Stimulated activated naive CD8-positive, alpha-beta T cell treated with anti-CD3 and anti-CD28 coated beads, Interleukin-15, amount 100 ng/mL, for 72 hours (primary cell): ENCODE data around the gene PNP.
A peak's percentile ranks its signal among the peaks of the same experiment; 100 is the strongest.
"Not testable (repeated sequence)": the region's sequence is repeated elsewhere in the genome, so short reads cannot be mapped to it uniquely, and the experiment has no call there.

Source experiments
- ATAC-seq: fragments of 150-1000 bp; cut with Tn5 transposase; 2 replicates; pipeline ENCODE4 v1.10.0; 2021; ENCODE audit warnings: mild to moderate bottlenecking, moderate library complexity
- DNase-seq, 2 donors: peaks; one replicate each; pipeline ENCODE4 v3.0.0; 2021 to 2022
- H3K27ac Mint-ChIP-seq, 2 donors: one replicate each; pipeline ENCODE4 v1.8.0; 2022; ENCODE audit warnings: mild to moderate bottlenecking in 2 of 2, mixed read lengths in 2 of 2, moderate library complexity in 2 of 2
- H3K27me3 Mint-ChIP-seq: one replicate; pipeline ENCODE4 v1.8.0; 2022; ENCODE audit warnings: mixed read lengths
- H3K4me1 Mint-ChIP-seq: one replicate; pipeline ENCODE4 v1.8.0; 2022; ENCODE audit warnings: mild to moderate bottlenecking, mixed read lengths
- H3K4me3 Mint-ChIP-seq, 2 donors: one replicate each; pipeline ENCODE4 v1.8.0; 2022; ENCODE audit warnings: mild to moderate bottlenecking in 2 of 2, mixed read lengths in 2 of 2, moderate library complexity in 1 of 2
- H3K9me3 Mint-ChIP-seq, 2 donors: one replicate each; pipeline ENCODE4 v1.8.0; 2022; ENCODE audit warnings: mixed read lengths in 2 of 2

Gene PNP

DNA sequence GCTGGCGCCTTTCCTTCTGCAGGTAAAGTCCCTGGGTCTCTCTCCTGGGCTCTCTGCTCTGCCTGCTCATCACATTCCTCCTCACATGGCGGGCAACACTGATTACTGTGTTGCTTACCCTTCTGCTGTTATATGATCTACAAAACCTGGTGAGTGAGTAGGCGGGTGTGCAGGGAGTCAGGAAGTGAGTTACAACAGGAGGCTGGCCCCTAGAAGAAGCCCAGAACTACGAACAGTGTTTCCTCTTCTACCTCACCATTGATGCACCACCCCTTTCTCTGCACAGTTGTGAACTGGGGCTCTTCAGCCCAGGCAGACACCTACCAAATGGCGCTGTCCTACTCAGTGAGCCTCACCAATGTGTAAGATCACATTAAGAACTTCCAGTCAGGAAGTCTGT lies 28.3 kb upstream of the PNP start:
- H3K9me3 Mint-ChIP-seq, result no peaks in the 10 kb centered on the region
- H3K27me3 Mint-ChIP-seq, result no peaks in the 10 kb centered on the region
- ATAC-seq, result peak; percentile 90
- peaks cover 29% of the 10 kb centered on the region for H3K4me1 Mint-ChIP-seq
- peak overlapping the region; percentile 87 to 97 for H3K27ac Mint-ChIP-seq
- H3K4me3 Mint-ChIP-seq, result peak overlapping the region; percentile 75 to 76
- DNase-seq, result peak; percentile 38 to 55

DNA sequence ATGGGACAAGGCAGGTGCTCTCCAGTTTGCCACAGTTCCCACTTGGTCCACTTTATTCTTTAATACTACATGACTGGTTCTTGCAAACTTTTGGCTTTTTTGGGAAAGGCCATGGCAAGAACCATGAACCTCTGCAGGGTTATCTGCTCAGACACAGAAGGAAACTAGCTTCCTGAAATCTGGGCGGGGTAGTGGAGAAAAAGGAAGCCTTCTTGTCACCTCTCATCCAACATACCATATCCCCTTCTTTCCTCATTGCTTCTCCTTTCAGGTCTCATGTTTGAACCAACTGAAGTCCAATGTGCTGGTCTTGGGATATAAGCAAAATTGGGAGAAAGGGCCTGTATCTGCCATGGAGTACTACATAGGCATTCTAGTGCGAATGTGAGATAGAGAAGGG lies 27.7 kb upstream of the PNP start:
- Mint-ChIP-seq H3K4me1 (peaks cover 29% of the 10 kb centered on the region), H3K27ac (no peak overlapping the region), H3K4me3 (peak overlapping the region in 1 of 2 donors; percentile 75), H3K9me3 (no peaks in the 10 kb centered on the region), H3K27me3 (no peaks in the 10 kb centered on the region)
- DNase-seq (no peak), ATAC-seq (peak; percentile 6)

DNA sequence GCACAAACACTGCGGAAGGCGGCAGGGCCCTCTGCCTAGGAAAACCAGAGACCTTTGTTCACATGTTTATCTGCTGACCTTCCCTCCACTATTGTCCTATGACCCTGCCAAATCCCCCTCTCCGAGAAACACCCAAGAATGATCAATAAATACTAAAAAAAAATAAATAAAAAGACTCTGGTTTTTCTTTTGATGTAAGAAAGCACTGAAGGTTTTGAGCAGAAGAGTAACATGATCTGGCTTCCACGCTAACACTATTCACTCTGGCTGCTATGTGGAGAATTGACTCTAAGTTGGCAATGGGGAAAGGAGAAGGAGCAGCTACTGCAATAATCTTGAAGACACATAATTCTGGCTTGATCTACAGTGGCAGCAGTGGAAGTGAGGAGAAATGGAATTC lies 25.6 kb upstream of the PNP start:
- not testable (repeated sequence) for H3K27me3 Mint-ChIP-seq, H3K4me3 Mint-ChIP-seq, H3K9me3 Mint-ChIP-seq, ATAC-seq, H3K27ac Mint-ChIP-seq, DNase-seq
- peaks cover 29% of the 10 kb centered on the region for H3K4me1 Mint-ChIP-seq

DNA sequence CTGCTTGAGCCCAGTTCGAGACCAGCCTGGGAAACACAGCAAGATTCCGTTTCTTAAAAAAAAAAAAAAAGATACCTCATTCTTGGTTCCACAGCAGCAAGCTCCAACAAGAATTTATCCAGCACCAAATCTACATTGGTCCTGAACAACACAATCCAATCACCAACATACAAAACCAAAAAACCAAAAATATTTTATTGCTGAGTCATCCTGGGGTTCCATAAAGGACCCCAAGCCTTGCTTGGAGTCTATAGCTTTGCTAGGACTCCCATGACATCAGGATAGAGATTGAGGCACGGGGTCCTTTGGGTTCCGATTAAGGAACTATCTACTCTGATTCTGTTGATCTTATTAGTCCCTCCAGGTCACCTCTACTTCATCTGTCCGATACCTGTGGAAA lies 22.3 kb upstream of the PNP start:
- no peak for DNase-seq
- ATAC-seq, result no peak
- no peak overlapping the region for H3K4me3 Mint-ChIP-seq
- no peaks in the 10 kb centered on the region for H3K9me3 Mint-ChIP-seq
- H3K27ac Mint-ChIP-seq, result no peak overlapping the region
- H3K4me1 Mint-ChIP-seq, result peaks cover 10% of the 10 kb centered on the region
- H3K27me3 Mint-ChIP-seq, result no peaks in the 10 kb centered on the region

DNA sequence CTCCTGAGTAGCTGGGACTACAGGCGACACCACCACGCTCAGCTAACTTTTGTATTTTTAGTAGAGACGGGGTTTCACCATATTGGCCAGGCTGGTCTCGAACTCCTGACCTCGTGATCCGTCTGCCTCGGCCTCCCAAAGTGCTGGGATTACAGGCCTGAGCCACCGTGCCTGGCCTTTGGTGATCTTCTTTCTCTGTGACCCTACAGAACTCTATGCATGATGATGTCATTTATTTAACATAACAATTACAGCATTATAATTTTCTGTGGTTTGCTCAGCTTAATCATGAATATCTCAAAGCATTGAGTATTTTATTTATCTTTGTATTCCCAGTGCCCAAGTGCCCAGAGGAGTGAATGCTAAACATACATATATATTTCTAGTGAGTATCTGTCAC lies 16.4 kb upstream of the PNP start:
- not testable (repeated sequence) for H3K9me3 Mint-ChIP-seq, H3K27ac Mint-ChIP-seq, H3K27me3 Mint-ChIP-seq, ATAC-seq, DNase-seq
- Mint-ChIP-seq H3K4me1 (peaks cover 14% of the 10 kb centered on the region), H3K4me3 (peak overlapping the region; percentile 4 to 53)

DNA sequence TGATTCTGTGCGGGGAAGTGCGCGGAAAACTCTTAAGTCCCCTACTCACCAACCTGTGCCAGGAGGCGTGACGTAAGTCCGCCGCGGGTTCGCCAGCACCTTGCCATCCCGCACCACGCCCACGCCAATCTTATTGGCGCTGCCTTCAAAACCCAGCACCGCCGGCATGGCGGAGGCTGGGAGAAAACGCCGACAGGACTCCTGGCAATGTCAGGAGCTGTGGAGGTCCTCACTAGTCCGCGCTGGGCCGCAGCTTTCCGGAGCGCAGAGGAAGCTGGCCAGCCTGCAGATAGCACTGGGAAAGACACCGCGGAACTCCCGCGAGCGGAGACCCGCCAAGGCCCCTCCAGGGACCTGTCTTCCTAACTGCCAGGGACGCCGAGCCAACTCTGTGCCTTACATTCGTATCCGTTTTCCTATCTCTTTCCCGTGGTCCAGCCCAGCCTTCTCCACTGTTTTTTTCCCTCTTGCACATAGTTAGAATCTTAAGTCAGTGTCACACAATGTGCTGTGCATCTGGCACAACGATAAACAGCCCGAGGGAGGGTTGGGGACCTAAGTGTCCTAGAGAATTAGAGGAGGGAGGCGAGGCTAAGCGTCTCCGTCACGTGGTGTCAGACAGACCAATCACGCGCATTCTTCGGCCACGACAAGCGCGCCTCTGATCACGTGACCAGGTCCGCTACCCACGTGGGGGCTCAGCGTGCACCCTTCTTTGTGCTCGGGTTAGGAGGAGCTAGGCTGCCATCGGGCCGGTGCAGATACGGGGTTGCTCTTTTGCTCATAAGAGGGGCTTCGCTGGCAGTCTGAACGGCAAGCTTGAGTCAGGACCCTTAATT lies 14.5 kb upstream of the PNP start, which contains the start of the genes APEX1 and OSGEP:
TSS of gene APEX1 (plus strand) at position 711 of the 839 bp plus-strand sequence. CDS start 420 bp downstream, outside the sequence.
TSS of gene OSGEP (minus strand) at position 297 of the 839 bp plus-strand sequence. CDS start at position 168, 129 bp downstream.
- ATAC-seq, result peak; percentile 92
- H3K27ac Mint-ChIP-seq, result no peak within 1 kb of the TSS
- no peaks in the 10 kb centered on the region for H3K27me3 Mint-ChIP-seq
- H3K4me3 Mint-ChIP-seq, result peak within 1 kb of the TSS; percentile 11 to 27
- peaks cover 27% of the 10 kb centered on the region for H3K4me1 Mint-ChIP-seq
- peak; percentile 95 to 99 for DNase-seq
- no peaks in the 10 kb centered on the region for H3K9me3 Mint-ChIP-seq

DNA sequence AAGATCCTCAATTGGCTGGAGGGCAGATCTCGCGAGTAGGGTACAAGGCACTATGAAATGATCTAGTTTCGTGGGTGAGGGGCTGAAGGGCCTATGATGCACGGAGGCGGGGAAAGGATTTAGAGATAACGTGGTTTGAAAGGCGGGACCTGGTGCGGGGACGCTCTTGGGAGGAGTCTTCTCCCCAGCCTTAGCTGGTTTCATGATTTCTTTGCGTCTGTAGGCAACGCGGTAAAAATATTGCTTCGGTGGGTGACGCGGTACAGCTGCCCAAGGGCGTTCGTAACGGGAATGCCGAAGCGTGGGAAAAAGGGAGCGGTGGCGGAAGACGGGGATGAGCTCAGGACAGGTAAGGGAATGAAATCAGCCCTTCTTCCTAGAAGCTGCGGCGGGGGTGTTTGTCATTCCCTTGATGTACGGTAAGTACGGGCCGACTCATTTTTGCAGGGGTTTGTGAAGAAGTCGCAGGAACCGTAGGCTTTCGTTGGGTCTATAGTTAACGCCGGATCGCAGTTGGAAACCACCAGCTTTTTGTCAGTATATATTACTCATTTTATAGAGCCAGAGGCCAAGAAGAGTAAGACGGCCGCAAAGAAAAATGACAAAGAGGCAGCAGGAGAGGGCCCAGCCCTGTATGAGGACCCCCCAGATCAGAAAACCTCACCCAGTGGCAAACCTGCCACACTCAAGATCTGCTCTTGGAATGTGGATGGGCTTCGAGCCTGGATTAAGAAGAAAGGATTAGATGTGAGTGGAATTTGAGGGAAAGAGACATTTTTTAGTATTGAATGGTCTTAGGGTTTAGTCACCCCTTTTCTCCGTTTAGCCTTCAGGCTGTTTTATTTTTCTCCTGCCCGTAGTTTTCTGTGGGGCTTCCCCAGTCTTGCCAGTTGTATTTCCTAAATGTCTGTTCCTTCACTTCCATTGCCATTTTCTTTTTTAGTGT lies 13.6 kb upstream of the PNP start:
- Mint-ChIP-seq H3K9me3 (no peaks in the 10 kb centered on the region), H3K4me1 (peaks cover 36% of the 10 kb centered on the region), H3K4me3 (no peak overlapping the region), H3K27me3 (no peaks in the 10 kb centered on the region), H3K27ac (no peak overlapping the region)
- ATAC-seq (peak; percentile 75), DNase-seq (no peak)

DNA sequence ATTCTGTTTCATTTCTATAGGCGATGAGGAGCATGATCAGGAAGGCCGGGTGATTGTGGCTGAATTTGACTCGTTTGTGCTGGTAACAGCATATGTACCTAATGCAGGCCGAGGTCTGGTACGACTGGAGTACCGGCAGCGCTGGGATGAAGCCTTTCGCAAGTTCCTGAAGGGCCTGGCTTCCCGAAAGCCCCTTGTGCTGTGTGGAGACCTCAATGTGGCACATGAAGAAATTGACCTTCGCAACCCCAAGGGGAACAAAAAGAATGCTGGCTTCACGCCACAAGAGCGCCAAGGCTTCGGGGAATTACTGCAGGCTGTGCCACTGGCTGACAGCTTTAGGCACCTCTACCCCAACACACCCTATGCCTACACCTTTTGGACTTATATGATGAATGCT lies 12.2 kb upstream of the PNP start:
- no peak overlapping the region for H3K4me3 Mint-ChIP-seq
- H3K9me3 Mint-ChIP-seq, result no peaks in the 10 kb centered on the region
- ATAC-seq (no peak), DNase-seq (no peak)
- no peak overlapping the region for H3K27ac Mint-ChIP-seq
- H3K27me3 Mint-ChIP-seq, result no peaks in the 10 kb centered on the region
- peaks cover 38% of the 10 kb centered on the region for H3K4me1 Mint-ChIP-seq

DNA sequence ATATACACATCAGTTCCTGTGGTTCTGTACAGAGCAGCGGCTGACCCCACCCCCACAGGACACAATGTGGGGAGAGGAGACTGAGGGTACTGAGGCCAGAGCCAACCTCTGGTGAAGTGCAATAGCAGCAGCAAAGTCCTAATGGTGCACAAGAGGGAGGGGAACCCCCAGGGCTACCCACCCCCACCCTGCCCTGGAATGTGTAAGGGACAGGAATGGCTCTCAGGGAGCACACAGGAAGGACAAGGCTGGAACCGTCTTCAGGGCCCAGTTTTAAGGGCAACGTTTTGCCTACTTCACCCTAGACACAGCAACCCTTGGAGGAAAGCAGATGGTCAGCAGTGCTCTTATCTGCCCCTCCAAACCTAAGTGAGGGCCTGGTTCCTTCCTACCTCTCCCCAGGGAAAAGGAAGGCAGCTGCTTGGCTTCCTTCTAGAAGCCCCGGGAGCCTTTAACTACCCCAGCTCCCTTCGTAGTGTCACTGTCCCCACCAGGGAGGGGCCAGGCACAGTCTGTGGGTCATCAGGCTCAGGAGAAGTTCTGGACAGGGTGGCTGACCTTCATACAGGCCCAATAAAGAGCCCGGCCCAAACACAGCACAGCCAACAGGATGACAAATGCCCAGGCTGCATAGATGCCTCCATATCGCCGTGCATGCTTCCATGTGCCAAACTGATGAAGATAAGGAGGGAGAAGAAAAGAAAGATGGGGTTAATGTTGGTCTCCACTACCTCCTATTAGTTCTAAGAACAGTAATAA lies 11.0 kb upstream of the PNP start:
- no peak for ATAC-seq
- Mint-ChIP-seq H3K9me3 (no peaks in the 10 kb centered on the region), H3K4me3 (no peak overlapping the region), H3K4me1 (peaks cover 34% of the 10 kb centered on the region), H3K27ac (peak overlapping the region in 1 of 2 donors; percentile 12), H3K27me3 (no peaks in the 10 kb centered on the region)
- no peak for DNase-seq

DNA sequence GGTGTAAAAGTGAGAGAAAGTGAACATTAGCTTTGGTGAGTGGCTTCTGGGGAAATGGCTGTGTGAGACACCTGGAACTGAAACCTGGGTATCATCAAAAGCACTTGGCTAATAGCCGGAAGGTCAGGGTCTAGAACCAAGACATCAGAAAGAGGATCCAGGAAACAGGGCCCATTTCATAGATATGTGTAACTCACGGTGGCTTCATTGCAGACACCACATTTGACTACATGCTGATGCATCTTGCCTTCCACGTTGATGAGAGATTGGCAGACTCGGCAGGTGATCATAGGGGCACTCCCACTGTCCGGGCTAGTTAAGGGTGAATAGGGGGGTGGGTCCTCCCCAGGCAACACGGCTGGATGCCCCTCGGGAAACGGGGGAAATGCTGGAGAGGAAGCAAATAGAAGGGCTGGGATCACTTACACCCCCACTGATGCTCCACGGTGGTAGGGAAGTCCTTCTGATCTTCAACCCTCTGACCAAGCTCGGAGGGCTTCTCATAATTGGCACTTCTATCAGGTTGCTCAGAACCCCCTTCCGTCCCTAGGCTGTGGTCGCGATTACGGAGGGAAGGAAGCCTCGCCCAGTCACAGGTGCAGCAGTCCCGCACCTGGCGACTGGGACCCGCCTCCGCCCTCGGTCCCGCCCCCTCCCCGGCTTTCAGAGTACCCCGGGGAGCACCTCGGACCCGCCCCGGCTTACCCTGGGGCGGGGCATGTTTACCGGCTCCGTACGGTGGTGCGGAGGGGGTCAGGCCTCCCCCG lies 8.6 kb upstream of the PNP start:
- DNase-seq (peak in 1 of 2 donors; percentile 31), ATAC-seq (peak; percentile 19)
- Mint-ChIP-seq H3K4me1 (peaks cover 34% of the 10 kb centered on the region), H3K27me3 (no peaks in the 10 kb centered on the region), H3K9me3 (no peaks in the 10 kb centered on the region), H3K4me3 (peak overlapping the region; percentile 87 to 95), H3K27ac (peak overlapping the region; percentile 73 to 97)

DNA sequence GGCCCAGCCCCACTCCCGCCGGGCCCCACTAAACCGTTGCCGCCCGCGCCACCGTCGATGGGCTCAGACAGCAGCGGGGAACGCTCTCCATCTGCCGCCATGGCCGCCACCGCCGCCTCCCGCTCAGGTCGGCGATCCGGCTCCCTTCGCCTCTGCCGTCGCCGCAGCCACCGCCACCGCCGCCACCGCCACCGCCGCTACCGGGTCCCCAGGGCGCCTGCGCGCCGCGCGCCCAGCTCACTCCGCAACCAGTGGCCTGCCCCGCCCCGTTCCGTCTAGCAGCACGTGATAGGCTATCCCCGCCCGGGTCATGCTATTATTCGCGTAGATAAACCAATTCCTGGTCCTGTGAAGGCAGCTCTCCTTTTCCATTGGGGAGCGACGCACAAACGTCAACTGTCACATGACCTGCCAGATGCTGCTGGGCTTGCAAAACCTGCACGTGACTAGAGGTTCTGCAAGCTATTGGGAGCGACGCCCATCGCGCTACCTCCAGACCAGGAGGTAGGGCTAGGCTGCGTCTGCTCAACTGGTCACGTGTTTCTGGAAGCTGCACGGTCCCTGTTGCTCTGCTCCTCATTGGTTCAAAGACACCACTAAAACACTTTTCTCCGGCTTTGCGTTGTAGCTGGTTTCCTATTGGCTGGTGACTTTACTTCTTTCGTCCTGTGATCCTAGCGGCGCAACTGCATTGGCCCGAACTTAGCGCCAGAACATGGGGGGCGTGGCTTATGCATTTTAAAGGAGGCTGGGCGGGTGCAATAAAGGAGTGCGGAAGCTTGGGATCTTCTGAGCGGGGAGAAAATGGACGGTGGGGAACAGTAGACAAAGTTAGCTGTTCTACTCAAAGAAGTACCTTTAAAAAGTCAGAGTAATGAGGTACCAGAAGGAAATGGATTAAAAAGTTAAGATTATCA lies 7.7 kb upstream of the PNP start, which contains the start of gene PIP4P1:
TSS of gene PIP4P1 (minus strand) at position 210 of the 917 bp plus-strand sequence. CDS start at position 101, 109 bp downstream.
- H3K27me3 Mint-ChIP-seq, result no peaks in the 10 kb centered on the region
- peak within 1 kb of the TSS; percentile 92 to 97 for H3K27ac Mint-ChIP-seq
- peak; percentile 94 to 99 for DNase-seq
- ATAC-seq, result peak; percentile 98
- H3K9me3 Mint-ChIP-seq, result no peaks in the 10 kb centered on the region
- peaks cover 34% of the 10 kb centered on the region for H3K4me1 Mint-ChIP-seq
- peak within 1 kb of the TSS; percentile 87 to 95 for H3K4me3 Mint-ChIP-seq

DNA sequence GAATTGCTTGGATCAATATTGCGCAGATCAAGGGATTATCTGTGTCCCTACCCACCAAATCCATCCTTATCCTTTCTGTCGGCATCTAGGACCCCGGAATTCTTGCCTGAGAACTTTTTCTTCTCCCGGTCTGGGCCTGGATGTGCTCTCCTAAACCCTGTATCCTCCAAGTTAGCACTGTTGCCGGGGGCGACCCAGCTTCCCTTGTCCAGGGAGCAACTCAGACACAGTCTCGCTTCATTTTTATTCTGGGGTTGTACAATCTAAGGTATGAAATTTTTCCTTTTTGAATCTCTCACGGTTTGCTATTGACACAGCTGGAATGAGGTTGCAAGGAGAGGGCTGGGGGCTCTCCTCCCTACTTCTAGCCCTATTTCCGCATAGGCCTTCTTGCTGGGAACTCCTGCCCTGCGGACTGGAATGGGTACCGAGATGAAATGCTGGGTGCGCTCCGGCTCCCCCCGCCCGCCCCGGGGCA lies 403 bp upstream of the PNP start:
- Mint-ChIP-seq H3K4me3 (peak overlapping the region; percentile 96), H3K4me1 (peaks cover 43% of the 10 kb centered on the region), H3K27me3 (no peaks in the 10 kb centered on the region), H3K27ac (peak overlapping the region; percentile 97 to 98), H3K9me3 (no peaks in the 10 kb centered on the region)
- ATAC-seq (no peak), DNase-seq (no peak)

DNA sequence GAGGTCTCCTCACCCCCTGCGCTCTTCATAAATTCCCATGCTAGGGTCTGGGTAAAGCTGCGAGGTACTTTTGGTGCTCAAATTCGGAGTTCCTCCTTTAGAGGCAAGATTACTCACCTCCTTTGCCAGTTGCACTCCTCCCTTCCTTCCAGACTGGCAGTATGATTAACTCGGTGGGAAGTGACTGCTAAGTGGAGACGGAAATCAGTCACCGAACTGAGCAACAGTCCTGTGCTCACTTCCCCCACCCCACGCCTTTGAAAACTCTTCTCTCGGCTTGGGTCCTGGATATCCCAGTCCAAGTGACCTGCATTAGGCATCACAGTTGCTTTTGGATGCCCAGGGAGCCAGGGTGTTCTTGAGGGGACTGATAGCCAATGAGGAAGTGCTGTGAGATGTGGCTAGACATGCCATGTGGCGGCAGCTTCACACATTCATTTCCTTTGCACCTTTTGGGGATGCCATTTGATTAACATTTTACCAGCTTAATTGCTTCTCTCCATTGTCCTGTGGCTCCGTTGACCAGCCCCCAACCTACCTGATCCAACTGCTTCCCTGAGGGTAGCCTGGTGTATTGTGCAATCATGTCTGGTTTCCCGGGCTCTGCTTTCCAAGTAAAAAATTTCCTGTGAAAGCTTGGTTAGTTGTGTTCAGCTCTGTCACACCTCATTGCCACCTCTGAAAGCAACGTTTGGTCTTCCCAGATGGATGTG lies 840 bp downstream of the PNP start:
- no peaks in the 10 kb centered on the region for H3K9me3 Mint-ChIP-seq
- no peaks in the 10 kb centered on the region for H3K27me3 Mint-ChIP-seq
- H3K4me1 Mint-ChIP-seq, result peaks cover 55% of the 10 kb centered on the region
- peak; percentile 82 for ATAC-seq
- H3K4me3 Mint-ChIP-seq, result peak overlapping the region; percentile 96
- peak overlapping the region; percentile 97 to 98 for H3K27ac Mint-ChIP-seq
- DNase-seq, result peak; percentile 39 to 70
